Motor neuron (in vitro differentiated cells): Measurements from ENCODE around the gene SLCO4A1. TPM values are rescaled to one million over a fixed set of nuclear protein-coding genes. Genes with fewer than 3 reads are reported as not detected.
"Not testable (repeated sequence)": the region's sequence is repeated elsewhere in the genome, so short reads cannot be mapped to it uniquely, and the experiment has no call there.

ENCODE experiments used
- ATAC-seq, 8 experiments: fragments of 200-7000 bp; cut with Tn5 transposase; replicated peaks in 6 of 8; 2 replicates each; pipeline ENCODE4 v1.8.0; 2021; ENCODE audit warnings: mild to moderate bottlenecking in 8 of 8, moderate library complexity in 8 of 8
- H3K27ac ChIP-seq, 2 donors: fragments of 250-450 bp; sonication (Bioruptor Pico); 2 replicates each; pipeline ENCODE4 v1.9.0; 2021; ENCODE audit warnings: antibody characterized with exemption in 2 of 2, mild to moderate bottlenecking in 2 of 2, moderate library complexity in 1 of 2
- H3K4me1 ChIP-seq, 2 donors: fragments of 250-450 bp; sonication (Bioruptor Pico); replicated peaks in 1 of 2; 2 replicates each; pipeline ENCODE4 v1.6.1; 2021; ENCODE audit warnings: antibody characterized with exemption in 2 of 2, mild to moderate bottlenecking in 2 of 2, moderate library complexity in 1 of 2
- H3K4me3 ChIP-seq, 5 donors: fragments of 250-450 bp; sonication (Bioruptor Pico); 2 replicates each; pipeline ENCODE4 v1.9.0; 2021; ENCODE audit warnings: antibody characterized with exemption in 5 of 5, mild to moderate bottlenecking in 5 of 5, moderate library complexity in 4 of 5
- WGBS, 10 experiments: fragments of 450-650 bp; shearing (Covaris generic); methylation state at CpG; one replicate each; pipeline ENCODE4 v1.0.0; 2022; 5-methylcytosine and 5-hydroxymethylcytosine counted together
- in situ Hi-C, 9 experiments: fragments of 400-800 bp; cut with MboI; loops; one replicate each; pipeline ENCODE4 v1.15.0; 2021; ENCODE audit warnings: low sequenced_read_pairs in 9 of 9, low pct_unique_long_range_greater_than_20kb in 2 of 9; ENCODE audit not compliant: unreplicated experiment in 9 of 9
- total RNA-seq, 8 experiments: library from RNA; unstranded; fragments of 300-600 nt; gene quantifications; 2 replicates each; pipeline versions ENCODE4 v1.2.3 to v1.2.4, GENCODE V29; 2022

SLCO4A1 gene
- total RNA-seq, 8 experiments from 2014 or later: 1.0 to 14.2 (median 3.2) TPM

DNA sequence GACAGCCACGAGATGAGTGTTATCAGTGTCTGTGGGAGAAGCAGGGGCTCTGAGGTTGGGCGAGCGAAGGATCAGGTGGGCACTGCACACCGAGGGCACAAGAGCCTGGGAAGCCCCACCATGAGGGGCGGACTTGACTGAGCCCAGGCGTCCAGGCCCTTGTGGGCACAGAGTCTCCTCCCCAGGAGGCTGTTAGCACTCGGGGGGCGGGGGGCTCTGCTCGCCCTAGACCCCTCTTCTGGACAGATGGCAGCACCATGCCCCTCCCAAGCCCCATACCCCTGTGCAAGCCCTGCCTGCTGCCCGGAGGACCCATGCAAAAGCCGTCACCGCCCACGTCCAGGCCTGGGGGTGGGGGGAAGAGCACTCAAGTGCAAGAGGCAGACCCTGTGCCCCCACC lies 21.7 kb upstream of the SLCO4A1 start:
- no peak overlapping the region for H3K4me3 ChIP-seq
- H3K4me1 ChIP-seq: peaks cover 12 to 23% of the 10 kb centered on the region in 2 donors
- no peak for ATAC-seq
- no peak overlapping the region for H3K27ac ChIP-seq
- WGBS, 10 experiments: no CpG with 5 or more reads among the region's 13 CpGs
- in situ Hi-C loops: loop anchor here in 4 of 9 experiments (25.0 kb wide), 2 partner anchors 133 to 208 kb away; partner anchors contain the start of genes CABLES2 (in 2 of the 4) and GATA5 (in 2 of the 4)

GRCh38 chr20:62621251-62622110 lies 20.8 kb upstream of the SLCO4A1 start:
- WGBS, 10 experiments: 51 to 100% (median 83%) methylated on average over 1 to 9 of the region's 34 CpGs; no CpG with 5 or more reads in 4 of the 10 experiments
- peaks cover 12 to 23% of the 10 kb centered on the region in 2 donors for H3K4me1 ChIP-seq
- no peak overlapping the region for H3K4me3 ChIP-seq
- no peak for ATAC-seq
- in situ Hi-C loops: loop anchor here in 4 of 9 experiments (25.0 kb wide), 2 partner anchors 134 to 209 kb away; partner anchors contain the start of genes CABLES2 (in 2 of the 4) and GATA5 (in 2 of the 4)
- H3K27ac ChIP-seq: no peak overlapping the region

GRCh38 chr20:62622178-62622876 lies 20.0 kb upstream of the SLCO4A1 start:
- Histone ChIP-seq H3K4me3 (no peak overlapping the region), H3K4me1 (peaks cover 10 to 19% of the 10 kb centered on the region in 2 donors), H3K27ac (no peak overlapping the region)
- in situ Hi-C loops: loop anchor here in 4 of 9 experiments (25.0 kb wide), 2 partner anchors 135 to 210 kb away; partner anchors contain the start of genes CABLES2 (in 2 of the 4) and GATA5 (in 2 of the 4)
- ATAC-seq: no peak
- 80 to 100% (median 96%) methylated on average over 1 to 3 of the region's 25 CpGs; no CpG with 5 or more reads in 4 of the 10 experiments for WGBS, 10 experiments

GRCh38 chr20:62622877-62623487 lies 19.3 kb upstream of the SLCO4A1 start:
- in situ Hi-C loops: loop anchor here in 4 of 9 experiments (25.0 kb wide), 2 partner anchors 136 to 211 kb away; partner anchors contain the start of genes CABLES2 (in 2 of the 4) and GATA5 (in 2 of the 4)
- no peak overlapping the region for H3K4me3 ChIP-seq
- H3K27ac ChIP-seq: peak overlapping the region in 1 of 2 donors; percentile 20
- H3K4me1 ChIP-seq: peaks cover 10 to 17% of the 10 kb centered on the region in 2 donors
- WGBS, 10 experiments: 60 to 92% (median 78%) methylated on average over 1 to 13 of the region's 29 CpGs; no CpG with 5 or more reads in 6 of the 10 experiments
- no peak for ATAC-seq

GRCh38 chr20:62623488-62624324 lies 18.6 kb upstream of the SLCO4A1 start:
- Histone ChIP-seq H3K4me1 (peaks cover 10 to 17% of the 10 kb centered on the region in 2 donors), H3K27ac (peak overlapping the region in 1 of 2 donors; percentile 20), H3K4me3 (no peak overlapping the region)
- WGBS, 10 experiments: 0 to 58% (median 29%) methylated on average over 1 to 11 of the region's 23 CpGs; no CpG with 5 or more reads in 4 of the 10 experiments
- ATAC-seq: peak; percentile 73 to 94 (median 86)
- in situ Hi-C loops: loop anchor here in 4 of 9 experiments (25.0 kb wide), 2 partner anchors 136 to 211 kb away; partner anchors contain the start of genes CABLES2 (in 2 of the 4) and GATA5 (in 2 of the 4)

DNA sequence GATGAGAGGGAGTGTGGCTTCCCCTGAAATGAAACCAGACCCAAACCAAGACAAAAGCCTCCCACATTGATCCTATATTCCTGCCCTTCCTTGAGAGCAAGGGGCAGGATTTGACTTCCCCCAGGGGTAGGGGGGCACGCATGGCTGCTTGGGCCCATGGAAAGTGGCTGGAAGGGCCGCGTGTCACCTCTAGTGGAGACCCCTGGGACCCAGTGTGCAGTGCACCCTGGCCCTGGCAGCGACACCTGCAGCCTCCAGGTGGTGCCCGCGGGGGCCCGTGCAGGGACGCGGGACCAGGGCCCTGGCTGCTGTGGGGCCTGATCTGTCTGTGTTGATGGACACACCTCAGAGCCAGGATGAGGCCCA lies 18.0 kb upstream of the SLCO4A1 start:
- 78 to 89% (median 85%) methylated on average over 4 to 7 of the region's 9 CpGs; no CpG with 5 or more reads in 7 of the 10 experiments for WGBS, 10 experiments
- Histone ChIP-seq H3K4me3 (no peak overlapping the region), H3K27ac (no peak overlapping the region), H3K4me1 (peaks cover 10 to 15% of the 10 kb centered on the region in 2 donors)
- in situ Hi-C loops: loop anchor here in 4 of 9 experiments (25.0 kb wide), 2 partner anchors 137 to 212 kb away; partner anchors contain the start of genes CABLES2 (in 2 of the 4) and GATA5 (in 2 of the 4)
- peak in 6 of 8 experiments; percentile 3 to 28 (median 12) for ATAC-seq

- in situ Hi-C loops: loop anchor here in 4 of 9 experiments (25.0 kb wide), 2 partner anchors 138 to 213 kb away; partner anchors contain the start of genes CABLES2 (in 2 of the 4) and GATA5 (in 2 of the 4)
- no peak for ATAC-seq
- peak overlapping the region in 1 of 2 donors; percentile 16 for H3K27ac ChIP-seq
- WGBS, 10 experiments: 69 to 100% (median 91%) methylated on average over 1 to 7 of the region's 32 CpGs
- peaks cover 10 to 15% of the 10 kb centered on the region in 2 donors for H3K4me1 ChIP-seq
- H3K4me3 ChIP-seq: no peak overlapping the region
Observed at GRCh38 chr20:62624719-62625453, 17.4 kb upstream of the SLCO4A1 start.

DNA sequence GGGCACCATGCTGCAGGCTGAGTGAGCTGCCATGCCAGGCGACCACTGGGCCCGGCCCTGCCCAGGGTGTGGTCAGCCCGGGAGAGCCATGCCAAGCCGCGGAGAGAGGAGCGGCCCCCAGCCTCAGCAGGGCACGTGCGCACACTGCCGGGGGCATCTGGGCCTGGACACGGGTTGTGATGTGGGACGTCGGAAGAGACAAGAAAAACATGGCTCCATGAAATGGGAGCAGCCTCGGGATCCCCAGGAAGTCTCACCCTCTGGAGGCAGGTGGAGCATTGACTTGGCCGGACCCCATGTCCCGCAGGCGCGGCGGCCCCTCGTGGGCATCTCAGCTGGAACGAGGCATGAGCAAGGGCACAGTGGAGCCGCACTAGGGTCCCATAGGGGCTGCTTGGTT lies 16.8 kb upstream of the SLCO4A1 start:
- Histone ChIP-seq H3K27ac (no peak overlapping the region), H3K4me1 (peaks cover 10 to 15% of the 10 kb centered on the region in 2 donors), H3K4me3 (no peak overlapping the region)
- ATAC-seq: no peak
- in situ Hi-C loops: no loop called here
- WGBS, 10 experiments: 87 to 100% (median 98%) methylated on average over 2 to 5 of the region's 21 CpGs; no CpG with 5 or more reads in 6 of the 10 experiments

- Histone ChIP-seq H3K4me3 (no peak overlapping the region), H3K4me1 (peaks cover 10 to 15% of the 10 kb centered on the region in 2 donors), H3K27ac (no peak overlapping the region)
- 50 to 100% (median 83%) methylated on average over 1 to 3 of the region's 20 CpGs; no CpG with 5 or more reads in 5 of the 10 experiments for WGBS, 10 experiments
- no peak for ATAC-seq
- in situ Hi-C loops: no loop called here
Observed at GRCh38 chr20:62625921-62626547, 16.3 kb upstream of the SLCO4A1 start.

GRCh38 chr20:62627425-62627824 lies 14.9 kb upstream of the SLCO4A1 start:
- H3K4me1 ChIP-seq: peaks cover 13 to 15% of the 10 kb centered on the region in 2 donors
- H3K27ac ChIP-seq, ATAC-seq, in situ Hi-C loops, H3K4me3 ChIP-seq: not testable (repeated sequence)
- 83 to 100% (median 86%) methylated on average over 1 of the region's 1 CpG; no CpG with 5 or more reads in 7 of the 10 experiments for WGBS, 10 experiments
